Dedifferentiated amniotic fluid mesenchymal stem cell (primary cell): ENCODE results near the gene EIF3L.
"Not testable (repeated sequence)": the region's sequence is repeated elsewhere in the genome, so short reads cannot be mapped to it uniquely, and the experiment has no call there.

Experiments
- DNase-seq: peaks from one replicate; pipeline ENCODE4 v3.0.0-alpha.2; 2016; ENCODE audit errors: extremely low spot score

Gene EIF3L

DNA sequence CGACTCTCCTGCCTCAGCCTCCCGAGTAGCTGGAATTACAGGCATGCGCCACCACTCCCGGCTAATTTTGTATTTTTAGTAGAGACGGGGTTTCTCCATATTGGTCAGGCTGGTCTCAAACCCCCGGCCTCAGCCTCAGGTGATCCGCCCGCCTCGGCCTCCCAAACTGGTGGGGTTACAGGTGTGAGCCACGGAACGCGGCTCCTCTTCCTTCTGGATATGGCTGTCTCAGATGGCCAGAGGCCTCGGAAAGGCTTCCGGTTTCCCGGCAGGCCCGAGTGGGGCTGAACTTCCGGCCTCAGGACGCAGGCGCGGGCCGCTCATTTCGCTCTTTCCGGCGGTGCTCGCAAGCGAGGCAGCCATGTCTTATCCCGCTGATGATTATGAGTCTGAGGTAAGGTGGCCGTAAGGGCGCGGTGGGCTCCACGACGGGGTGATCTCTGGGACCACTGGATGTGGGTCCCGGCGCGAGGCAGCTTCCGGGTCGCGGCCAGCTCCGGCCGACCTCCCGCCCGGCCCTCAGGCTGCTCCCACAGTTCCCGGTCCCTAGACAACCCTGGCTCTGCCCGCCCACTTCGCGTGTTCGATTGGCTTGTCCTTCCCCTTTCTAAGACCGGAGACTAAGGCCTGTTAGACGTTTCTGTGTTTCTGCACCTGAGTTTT lies at the start of gene EIF3L:
Gene EIF3L (plus strand): TSS at position 331 of the 663 bp plus-strand sequence. CDS start 31 bp downstream, at position 362.
- DNase-seq: peak; percentile 84

- not testable (repeated sequence) for DNase-seq
These were observed 49.2 kb upstream of the EIF3L start for GRCh38 chr22:37799979-37800378.

- DNase-seq: no peak
These were observed 47.3 kb upstream of the EIF3L start for GRCh38 chr22:37801946-37802309.

DNA sequence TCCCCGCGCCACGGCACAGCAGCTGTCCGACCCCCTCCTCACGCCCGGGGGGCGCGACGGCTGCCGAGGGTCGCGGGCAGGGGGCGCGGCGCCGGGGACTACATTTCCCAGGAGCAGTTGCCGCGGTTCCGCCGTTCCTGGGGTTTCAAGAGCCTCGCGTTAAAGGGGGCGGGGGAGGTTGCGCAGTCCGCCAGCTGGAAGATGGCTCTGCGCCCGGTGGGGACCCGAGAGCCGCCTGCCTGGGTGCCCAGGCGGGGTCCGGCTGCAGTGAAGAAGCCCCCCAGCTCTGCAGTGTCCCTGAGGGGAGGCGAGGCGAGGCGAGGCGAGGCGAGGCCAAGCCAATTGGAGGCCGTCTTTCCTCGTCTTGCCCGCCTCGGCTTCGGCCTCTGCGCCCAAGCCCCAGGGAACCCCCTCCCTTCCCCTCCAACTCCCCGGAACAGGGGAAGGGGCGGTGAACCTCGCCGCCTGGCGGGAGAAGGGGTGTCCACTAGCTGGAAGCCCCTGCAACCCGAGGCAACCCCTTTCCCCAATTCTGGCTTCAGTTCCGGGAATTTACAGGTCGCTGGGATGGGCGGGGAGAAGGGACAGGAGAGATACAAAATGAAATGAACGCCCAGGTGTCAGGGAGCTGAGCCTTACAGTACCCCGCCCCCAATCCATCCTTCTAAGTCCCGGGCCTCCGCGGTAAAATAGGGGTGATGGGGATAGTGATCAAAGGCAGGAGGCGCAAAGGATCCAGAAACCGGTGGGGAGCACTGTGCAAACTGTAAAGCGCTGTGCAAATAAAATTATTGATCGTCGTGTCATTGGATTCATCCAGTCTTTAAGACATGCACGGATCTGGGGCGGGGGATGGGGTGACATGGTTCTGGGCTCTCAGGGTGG lies 46.7 kb upstream of the EIF3L start:
- DNase-seq: no peak

DNA sequence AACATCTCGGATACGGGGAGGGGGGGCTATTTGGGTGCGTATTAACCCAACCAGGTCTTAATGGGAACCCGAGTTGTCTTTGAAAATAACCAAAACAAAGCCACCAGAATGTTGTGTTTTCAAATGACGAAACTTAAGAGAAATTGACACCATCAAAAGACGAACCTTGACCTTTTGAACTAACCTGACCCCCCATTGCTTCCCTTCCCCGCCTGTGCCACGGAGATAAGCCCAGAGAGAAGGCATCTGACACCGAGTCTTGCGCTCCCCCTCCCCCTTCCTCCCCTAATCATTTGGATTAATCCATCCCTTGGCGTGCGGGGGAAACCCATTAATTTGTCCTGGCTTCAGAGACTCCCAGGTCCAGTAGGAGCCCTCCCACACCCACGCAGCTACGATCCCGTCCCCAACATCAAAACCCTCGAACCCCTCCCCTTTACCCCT lies 46.0 kb upstream of the EIF3L start:
- no peak for DNase-seq

- no peak for DNase-seq
These were observed 45.4 kb upstream of the EIF3L start for GRCh38 chr22:37803639-37804351.

- DNase-seq: no peak
These were observed 44.8 kb upstream of the EIF3L start for GRCh38 chr22:37804352-37804880.

GRCh38 chr22:37804881-37805809 lies 44.1 kb upstream of the EIF3L start:
- DNase-seq: peak; percentile 49

DNA sequence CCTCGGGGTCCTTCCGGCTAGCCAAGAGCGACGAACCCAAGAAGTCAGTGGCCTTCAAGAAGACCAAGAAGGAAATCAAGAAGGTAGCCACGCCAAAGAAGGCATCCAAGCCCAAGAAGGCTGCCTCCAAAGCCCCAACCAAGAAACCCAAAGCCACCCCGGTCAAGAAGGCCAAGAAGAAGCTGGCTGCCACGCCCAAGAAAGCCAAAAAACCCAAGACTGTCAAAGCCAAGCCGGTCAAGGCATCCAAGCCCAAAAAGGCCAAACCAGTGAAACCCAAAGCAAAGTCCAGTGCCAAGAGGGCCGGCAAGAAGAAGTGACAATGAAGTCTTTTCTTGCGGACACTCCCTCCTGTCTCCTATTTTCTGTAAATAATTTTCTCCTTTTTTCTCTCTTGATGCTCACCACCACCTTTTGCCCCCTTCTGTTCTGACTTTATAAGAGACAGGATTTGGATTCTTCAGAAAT lies 43.4 kb upstream of the EIF3L start:
- no peak for DNase-seq

GRCh38 chr22:37806409-37807333 lies 42.5 kb upstream of the EIF3L start:
- no peak for DNase-seq

DNA sequence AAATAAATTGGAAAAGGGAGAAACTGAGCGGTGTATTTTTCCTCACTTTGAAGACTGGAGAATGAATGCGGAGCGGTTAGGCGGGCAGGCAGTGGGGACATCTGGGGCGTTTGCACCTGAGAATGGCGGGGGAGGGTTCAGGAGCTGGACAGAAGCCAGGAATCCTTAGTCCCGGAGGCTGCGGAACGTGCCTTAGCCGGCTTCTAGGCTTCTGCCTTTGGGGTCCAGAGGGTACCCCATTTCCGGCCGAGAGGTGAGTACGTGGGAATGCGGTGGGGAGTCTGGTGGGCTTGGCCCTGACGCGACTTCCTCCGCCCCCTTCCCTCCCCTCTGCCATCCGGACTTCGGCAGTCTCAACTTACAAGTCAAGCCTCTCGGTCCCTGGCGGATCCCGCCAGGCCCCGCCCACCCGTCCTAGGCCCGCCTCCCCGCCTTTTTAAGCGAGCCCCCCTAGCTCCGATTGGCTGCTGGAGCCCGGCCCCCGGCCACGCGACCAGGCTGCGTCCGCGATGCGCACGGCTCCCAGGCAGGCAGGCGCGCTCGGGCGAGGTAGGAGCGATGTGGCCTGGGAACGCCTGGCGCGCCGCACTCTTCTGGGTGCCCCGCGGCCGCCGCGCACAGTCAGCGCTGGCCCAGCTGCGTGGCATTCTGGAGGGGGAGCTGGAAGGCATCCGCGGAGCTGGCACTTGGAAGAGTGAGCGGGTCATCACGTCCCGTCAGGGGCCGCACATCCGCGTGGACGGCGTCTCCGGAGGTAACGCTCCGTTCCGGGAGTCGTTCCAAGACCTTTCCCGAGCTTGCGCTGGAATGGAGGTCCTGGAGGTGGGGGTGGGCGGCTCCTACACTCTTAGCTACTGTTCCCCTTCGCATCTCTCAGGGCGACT lies 41.6 kb upstream of the EIF3L start, which contains the start of gene GCAT:
Gene GCAT (plus strand): TSS at position 525 of the 884 bp plus-strand sequence. CDS start 34 bp downstream, at position 559.
- peak; percentile 92 for DNase-seq

DNA sequence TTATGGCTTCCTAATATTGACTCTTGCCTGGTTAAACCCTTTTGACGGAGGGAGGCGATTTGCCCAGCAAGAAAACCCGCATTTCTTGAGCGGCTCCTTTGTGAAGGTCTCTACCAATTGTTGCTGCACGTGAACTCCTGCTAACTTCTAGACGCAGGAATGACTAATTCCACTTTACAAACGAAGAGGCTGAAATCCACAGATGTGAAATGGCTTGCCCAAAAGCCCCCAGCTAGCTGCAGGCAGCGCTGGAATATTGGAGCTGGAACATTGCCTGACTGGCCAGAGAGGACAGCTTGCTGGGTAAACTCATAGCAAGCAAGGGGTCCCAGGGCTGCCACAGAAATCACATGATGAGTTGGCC lies 40.9 kb upstream of the EIF3L start:
- DNase-seq: no peak

DNA sequence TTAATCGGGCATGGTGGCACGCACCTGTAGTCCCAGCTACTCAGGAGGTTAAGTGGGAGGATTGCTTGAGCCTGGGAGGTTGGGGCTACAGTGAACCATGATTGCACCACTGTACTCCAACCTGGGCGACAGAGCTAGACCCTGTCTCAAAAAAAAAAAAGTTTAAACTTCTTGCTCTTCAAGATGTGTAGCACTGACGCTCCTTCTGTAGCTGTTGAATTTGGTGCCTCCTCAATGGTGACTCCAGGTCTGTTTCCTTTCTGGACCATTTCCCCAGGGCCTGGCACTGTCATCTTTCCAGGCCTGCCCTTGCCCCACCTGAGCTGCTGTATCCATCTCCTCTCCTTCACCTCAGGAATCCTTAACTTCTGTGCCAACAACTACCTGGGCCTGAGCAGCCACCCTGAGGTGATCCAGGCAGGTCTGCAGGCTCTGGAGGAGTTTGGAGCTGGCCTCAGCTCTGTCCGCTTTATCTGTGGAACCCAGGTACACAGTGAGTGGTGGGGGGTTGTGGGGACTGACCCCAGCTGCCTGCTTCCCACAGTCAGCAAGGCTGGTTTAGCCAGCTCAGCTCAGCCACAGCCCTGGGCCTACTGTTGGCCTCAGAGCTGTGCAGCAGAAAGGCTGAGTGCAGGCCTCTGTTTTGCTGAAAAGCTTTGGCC lies 39.4 kb upstream of the EIF3L start:
- DNase-seq: no peak

DNA sequence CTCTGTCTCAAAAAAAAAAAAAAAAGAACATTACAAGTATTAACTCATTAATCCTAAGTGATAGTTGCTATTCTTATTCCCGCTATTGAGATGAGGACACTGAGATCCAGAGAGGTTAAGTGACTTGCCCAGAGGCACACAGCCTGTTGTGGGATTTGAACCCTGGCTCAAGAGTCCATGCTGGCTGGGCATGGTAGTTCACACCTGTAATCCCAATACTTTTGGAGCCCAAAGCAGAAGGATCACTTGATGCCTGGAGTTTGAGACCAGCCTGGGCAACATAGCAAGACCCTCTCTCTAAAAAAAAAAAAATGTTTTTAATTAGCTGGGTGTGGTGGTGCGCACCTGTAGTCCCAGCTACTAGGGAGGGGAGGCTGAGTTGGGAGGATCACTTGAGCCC lies 37.4 kb upstream of the EIF3L start:
- DNase-seq: no peak

DNA sequence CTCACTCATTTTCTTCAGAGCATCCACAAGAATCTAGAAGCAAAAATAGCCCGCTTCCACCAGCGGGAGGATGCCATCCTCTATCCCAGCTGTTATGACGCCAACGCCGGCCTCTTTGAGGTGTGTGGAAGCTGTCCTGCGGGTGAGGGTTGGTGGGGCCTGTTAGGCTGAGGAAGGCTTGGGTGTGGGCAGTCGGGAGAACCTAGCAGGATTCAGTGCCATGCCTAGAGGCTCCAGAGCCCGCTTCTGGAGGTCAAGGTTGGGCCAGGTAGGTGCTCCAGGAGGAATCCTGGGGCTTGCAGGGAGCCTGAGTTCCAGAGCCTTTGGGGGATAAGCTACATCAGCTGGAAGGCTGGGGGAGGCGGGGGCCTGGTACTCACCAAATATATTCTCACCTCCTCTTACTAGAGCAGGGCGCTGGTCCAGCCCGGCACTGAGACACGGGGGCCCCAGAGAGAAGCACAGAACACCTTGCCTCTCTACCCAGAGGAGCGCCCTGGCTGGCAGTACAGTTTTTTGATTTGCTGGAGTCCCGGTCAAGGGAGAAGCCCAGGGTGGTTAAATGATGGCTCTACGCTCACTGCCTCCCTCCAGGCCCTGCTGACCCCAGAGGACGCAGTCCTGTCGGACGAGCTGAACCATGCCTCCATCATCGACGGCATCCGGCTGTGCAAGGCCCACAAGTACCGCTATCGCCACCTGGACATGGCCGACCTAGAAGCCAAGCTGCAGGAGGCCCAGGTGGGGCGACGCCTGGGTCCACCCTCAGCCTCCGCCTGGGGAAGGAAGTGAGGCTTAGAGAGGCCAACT lies 36.1 kb upstream of the EIF3L start:
- DNase-seq: no peak

GRCh38 chr22:37815593-37815992 lies 33.6 kb upstream of the EIF3L start:
- DNase-seq: no peak

DNA sequence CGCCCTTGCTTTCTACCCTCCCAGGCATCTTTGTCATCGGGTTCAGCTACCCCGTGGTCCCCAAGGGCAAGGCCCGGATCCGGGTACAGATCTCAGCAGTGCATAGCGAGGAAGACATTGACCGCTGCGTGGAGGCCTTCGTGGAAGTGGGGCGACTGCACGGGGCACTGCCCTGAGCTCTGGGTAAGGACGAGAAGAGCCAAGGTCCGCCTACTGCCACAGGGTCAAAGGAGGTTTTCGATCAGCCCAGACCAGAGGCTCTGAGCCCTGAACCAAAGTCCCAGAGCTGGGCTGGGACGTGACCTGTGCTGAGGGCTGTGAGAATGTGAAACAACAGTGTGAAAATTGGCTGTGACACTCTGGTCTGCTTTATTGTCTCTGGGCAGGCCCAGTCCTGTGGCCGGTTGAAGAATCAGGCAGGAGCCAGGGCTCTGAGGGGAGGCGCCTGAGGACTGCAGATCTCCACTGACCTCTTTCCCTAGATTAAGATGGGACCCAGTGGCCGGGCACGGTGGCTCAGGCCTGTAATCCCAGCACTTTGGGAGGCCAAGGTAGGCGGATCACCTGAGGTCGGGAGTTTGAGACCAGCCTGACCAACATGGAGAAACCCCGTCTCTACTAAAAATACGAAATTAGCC lies 32.6 kb upstream of the EIF3L start:
- no peak for DNase-seq
